ENCODE results near the gene ZBTB44. TPM values are rescaled to one million over a fixed set of nuclear protein-coding genes. Genes with fewer than 3 reads are reported as not detected.

ZBTB44 gene
- total RNA-seq, 6 donors from 2014 or later: 40.3 to 91.7 (median 51.2) TPM

DNA sequence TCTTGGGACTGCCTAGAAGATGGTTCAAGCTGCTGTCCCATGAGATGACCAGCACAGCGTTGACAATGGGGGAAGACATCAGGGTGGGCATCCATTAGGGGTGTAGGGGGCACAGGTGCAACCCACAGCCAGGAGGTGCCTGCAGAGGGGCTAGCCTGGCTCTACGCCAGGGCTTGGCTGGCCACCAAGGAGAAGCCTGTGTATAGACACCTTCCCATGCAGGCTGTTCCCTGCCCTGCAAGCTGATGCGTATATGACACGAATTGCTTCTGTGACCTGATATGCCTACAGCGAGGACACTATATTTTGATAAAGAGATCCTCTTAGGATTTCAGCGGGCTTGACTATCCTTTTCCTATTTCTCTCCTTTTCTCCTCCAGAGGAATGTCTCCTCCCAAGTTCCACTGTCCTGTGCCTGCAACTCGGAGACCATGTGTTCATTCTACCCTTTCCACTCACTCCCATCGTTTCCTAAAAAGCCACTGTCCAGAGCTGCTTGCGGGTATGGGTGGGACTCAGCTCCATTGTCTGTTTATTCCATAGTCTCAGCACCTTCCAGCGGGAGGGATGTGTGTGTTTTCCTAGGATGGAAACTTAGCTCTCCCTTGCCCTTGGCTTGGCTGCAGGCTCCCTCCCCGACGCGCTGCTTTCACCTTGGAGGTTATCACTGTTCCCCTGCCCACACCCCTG, 99.0 kb downstream of the ZBTB44 start:
- 63 to 77% methylated on average over 12 to 13 of the region's 13 CpGs for WGBS, 2 donors
- no peak overlapping the region for H3K4me3 ChIP-seq
- DNase-seq: no peak
- H3K27ac ChIP-seq: no peak overlapping the region
- no peak for ATAC-seq (ENCODE audit: low FRiP score in 2 of 2)
- H3K36me3 ChIP-seq: no peaks in the 10 kb centered on the region
- no peaks in the 10 kb centered on the region for H3K27me3 ChIP-seq
- TF ChIP-seq POLR2A (IDR thresholded peaks at IDR 0.05) (no peak), EP300 (IDR thresholded peaks at IDR 0.05) (no peak), POLR2AphosphoS5 (IDR thresholded peaks at IDR 0.05) (no peak)
- TF ChIP-seq, protein P1, sequence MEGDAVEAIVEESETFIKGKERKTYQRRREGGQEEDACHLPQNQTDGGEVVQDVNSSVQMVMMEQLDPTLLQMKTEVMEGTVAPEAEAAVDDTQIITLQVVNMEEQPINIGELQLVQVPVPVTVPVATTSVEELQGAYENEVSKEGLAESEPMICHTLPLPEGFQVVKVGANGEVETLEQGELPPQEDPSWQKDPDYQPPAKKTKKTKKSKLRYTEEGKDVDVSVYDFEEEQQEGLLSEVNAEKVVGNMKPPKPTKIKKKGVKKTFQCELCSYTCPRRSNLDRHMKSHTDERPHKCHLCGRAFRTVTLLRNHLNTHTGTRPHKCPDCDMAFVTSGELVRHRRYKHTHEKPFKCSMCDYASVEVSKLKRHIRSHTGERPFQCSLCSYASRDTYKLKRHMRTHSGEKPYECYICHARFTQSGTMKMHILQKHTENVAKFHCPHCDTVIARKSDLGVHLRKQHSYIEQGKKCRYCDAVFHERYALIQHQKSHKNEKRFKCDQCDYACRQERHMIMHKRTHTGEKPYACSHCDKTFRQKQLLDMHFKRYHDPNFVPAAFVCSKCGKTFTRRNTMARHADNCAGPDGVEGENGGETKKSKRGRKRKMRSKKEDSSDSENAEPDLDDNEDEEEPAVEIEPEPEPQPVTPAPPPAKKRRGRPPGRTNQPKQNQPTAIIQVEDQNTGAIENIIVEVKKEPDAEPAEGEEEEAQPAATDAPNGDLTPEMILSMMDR (IDR thresholded peaks at IDR 0.05): no peak
- no peaks in the 10 kb centered on the region for H3K9me3 ChIP-seq
- H3K4me1 ChIP-seq: peaks cover 7 to 9% (median 7%) of the 10 kb centered on the region in 4 donors

DNA sequence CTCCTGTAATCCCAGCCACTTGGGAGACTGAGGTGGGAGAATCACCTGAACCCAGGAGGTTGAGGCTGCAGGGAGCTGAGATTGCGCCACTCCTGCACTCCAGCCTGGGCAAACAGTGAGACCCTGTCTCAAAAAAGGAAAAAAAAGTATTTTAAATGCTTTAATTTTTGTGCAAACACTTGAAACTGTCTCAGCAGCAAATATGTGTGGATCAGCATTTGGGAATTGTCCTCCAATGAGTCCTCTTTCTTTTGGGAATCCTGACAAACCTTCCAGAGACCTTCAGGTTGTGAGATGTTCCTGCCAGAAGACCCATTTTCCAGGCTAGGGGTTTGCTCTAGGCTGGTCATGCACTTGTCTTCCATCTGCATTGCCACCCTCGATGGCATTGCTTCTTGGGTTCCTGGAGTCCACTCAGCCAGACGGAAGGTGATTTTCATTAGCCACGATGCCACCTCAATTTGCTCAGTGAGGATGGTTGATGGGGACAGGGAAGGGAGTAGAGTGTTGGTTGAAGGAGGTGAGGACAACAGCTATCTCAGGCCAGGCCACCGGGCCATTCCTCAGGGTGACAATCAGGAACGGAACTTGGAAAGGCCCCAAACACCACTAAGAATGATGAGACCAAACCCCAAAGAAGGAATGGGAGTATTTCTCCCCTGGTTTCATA, 99.7 kb downstream of the ZBTB44 start:
- Histone ChIP-seq H3K27ac (no peak overlapping the region), H3K9me3 (no peaks in the 10 kb centered on the region), H3K4me1 (peaks cover 7 to 9% (median 7%) of the 10 kb centered on the region in 4 donors), H3K27me3 (no peaks in the 10 kb centered on the region), H3K4me3 (no peak overlapping the region), H3K36me3 (no peaks in the 10 kb centered on the region)
- TF ChIP-seq EP300 (IDR thresholded peaks at IDR 0.05): no peak
- 81 to 83% methylated on average over 6 of the region's 6 CpGs for WGBS, 2 donors
- no peak for ATAC-seq (ENCODE audit: low FRiP score in 2 of 2)
- DNase-seq: peak in 1 of 2 donors; percentile 15

DNA sequence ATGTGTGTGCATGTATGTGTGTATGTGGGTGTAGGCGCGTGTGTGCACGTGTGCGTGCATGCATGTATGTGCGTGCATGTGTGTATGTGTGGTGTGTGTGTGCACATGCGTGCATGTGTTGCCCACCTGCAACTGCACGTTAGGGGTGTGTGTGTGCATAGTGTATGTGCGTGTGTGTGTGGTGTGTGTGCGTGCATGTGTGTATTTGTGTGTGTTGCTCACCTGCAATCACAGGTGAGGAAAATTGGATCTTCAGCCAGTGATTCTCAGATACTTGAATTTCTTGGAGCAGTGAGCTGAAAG, 100.8 kb downstream of the ZBTB44 start:
- TF ChIP-seq POLR2AphosphoS5 (IDR thresholded peaks at IDR 0.05): no peak
- TF ChIP-seq POLR2A (IDR thresholded peaks at IDR 0.05): no peak
- TF ChIP-seq, protein P1 (IDR thresholded peaks at IDR 0.05): no peak
- no peak for TF ChIP-seq EP300 (IDR thresholded peaks at IDR 0.05)
- Histone ChIP-seq H3K27ac (no peak overlapping the region), H3K9me3 (no peaks in the 10 kb centered on the region), H3K4me1 (peaks cover 7 to 9% (median 7%) of the 10 kb centered on the region in 4 donors), H3K36me3 (peaks cover 0 to 6% (median 2%) of the 10 kb centered on the region in 4 donors), H3K27me3 (no peaks in the 10 kb centered on the region), H3K4me3 (no peak overlapping the region)
- 94 to 96% methylated on average over 9 of the region's 9 CpGs for WGBS, 2 donors
- ATAC-seq (ENCODE audit: low FRiP score in 2 of 2): no peak
- DNase-seq: peak in 1 of 2 donors; percentile 11

DNA sequence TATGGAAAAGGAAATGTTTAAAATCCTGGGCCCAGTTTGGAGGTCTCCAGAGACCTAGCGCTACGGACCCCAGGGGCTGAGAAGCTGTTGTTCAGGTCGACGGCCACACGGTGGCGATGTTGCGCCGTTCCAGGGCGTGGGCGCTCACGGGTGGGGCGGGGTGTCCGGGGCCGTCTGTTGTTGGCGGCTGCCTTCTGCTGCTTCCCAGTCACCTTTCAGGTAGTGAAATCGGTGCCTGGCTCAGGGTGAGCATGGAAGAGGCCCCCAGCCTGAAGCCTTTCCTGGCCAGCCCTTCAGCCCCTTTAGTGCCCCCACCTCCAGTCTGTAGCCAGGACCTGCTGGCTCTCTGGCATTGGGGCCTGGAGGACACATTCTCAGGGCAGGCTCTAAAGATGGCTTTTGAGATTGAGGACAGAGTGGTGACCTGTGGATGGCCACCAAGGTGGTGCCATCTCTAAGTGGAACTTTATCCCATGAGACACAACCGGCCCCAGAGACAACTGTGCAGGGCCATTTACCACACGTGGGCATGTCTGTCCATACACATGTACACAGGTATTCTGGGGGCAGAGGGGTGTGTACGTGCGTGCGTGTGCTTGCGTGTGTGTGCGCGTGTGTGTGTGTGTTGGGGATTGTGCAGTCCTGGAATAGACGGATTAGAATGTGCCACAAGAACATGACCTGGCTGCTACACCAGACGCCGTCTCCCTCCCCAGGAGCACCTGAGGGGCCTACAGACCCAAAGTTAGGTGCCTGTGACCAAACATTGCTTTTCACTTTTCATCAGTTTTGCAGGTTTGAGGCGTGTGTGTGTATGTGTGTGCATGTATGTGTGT, 101.4 kb downstream of the ZBTB44 start:
- ATAC-seq (ENCODE audit: low FRiP score in 2 of 2) (peak; percentile 82 to 90), DNase-seq (peak; percentile 72 to 94)
- no peak overlapping the region for H3K4me3 ChIP-seq
- no peak overlapping the region for H3K27ac ChIP-seq
- 40 to 46% methylated on average over 20 to 28 of the region's 28 CpGs for WGBS, 2 donors
- H3K27me3 ChIP-seq: no peaks in the 10 kb centered on the region
- H3K4me1 ChIP-seq: peaks cover 7 to 9% (median 7%) of the 10 kb centered on the region in 4 donors
- TF ChIP-seq, protein P1 (IDR thresholded peaks at IDR 0.05): peak; percentile 86 to 92 (median 88)
- TF ChIP-seq POLR2AphosphoS5 (IDR thresholded peaks at IDR 0.05) (no peak), EP300 (IDR thresholded peaks at IDR 0.05) (no peak), POLR2A (IDR thresholded peaks at IDR 0.05) (peak in 1 of 4 donors; percentile 4)
- peaks cover 0 to 9% (median 4%) of the 10 kb centered on the region in 4 donors for H3K36me3 ChIP-seq
- no peaks in the 10 kb centered on the region for H3K9me3 ChIP-seq

GRCh38 chr11:130212431-130212961, 102.2 kb downstream of the ZBTB44 start:
- WGBS, 2 donors: 71 to 72% methylated on average over 4 to 11 of the region's 11 CpGs
- no peak overlapping the region for H3K27ac ChIP-seq
- peaks cover 0 to 11% (median 4%) of the 10 kb centered on the region in 4 donors for H3K36me3 ChIP-seq
- TF ChIP-seq, protein P1 (IDR thresholded peaks at IDR 0.05): no peak
- TF ChIP-seq POLR2A (IDR thresholded peaks at IDR 0.05) (no peak), EP300 (IDR thresholded peaks at IDR 0.05) (no peak), POLR2AphosphoS5 (IDR thresholded peaks at IDR 0.05) (no peak)
- DNase-seq: peak in 1 of 2 donors; percentile 8
- no peaks in the 10 kb centered on the region for H3K9me3 ChIP-seq
- no peak overlapping the region for H3K4me3 ChIP-seq
- H3K27me3 ChIP-seq: no peaks in the 10 kb centered on the region
- no peak for ATAC-seq (ENCODE audit: low FRiP score in 2 of 2)
- H3K4me1 ChIP-seq: peaks cover 7 to 9% (median 7%) of the 10 kb centered on the region in 4 donors
